Testis (tissue), 3 donors: ENCODE results near the gene CRHR1. TPM values are rescaled to one million over a fixed set of nuclear protein-coding genes. Genes with fewer than 3 reads are reported as not detected.

Source experiments
- DNase-seq: peaks from one replicate; pipeline ENCODE4 v3.0.0-alpha.2; 2019
- H3K27ac ChIP-seq, 2 donors: fragments of 200-600 bp; sonication (generic); one replicate each; pipeline ENCODE4 v1.5.1; 2019
- H3K27me3 ChIP-seq: fragments of 200-600 bp; sonication (generic); one replicate; pipeline ENCODE4 v1.5.1; 2019
- H3K36me3 ChIP-seq: fragments of 200-600 bp; sonication (generic); one replicate; pipeline ENCODE4 v1.5.1; 2017; ENCODE audit warnings: low read depth; ENCODE audit errors: missing control alignments
- H3K4me1 ChIP-seq: fragments of 200-600 bp; sonication (generic); one replicate; pipeline ENCODE4 v1.5.1; 2019
- H3K4me3 ChIP-seq, 2 donors: fragments of 200-600 bp; sonication (generic); one replicate each; pipeline ENCODE4 v1.5.1; 2017 to 2019
- H3K9me3 ChIP-seq: fragments of 200-600 bp; sonication (generic); one replicate; pipeline ENCODE4 v1.5.1; 2017
- CTCF ChIP-seq, 3 experiments: fragments of 450-650 bp in 2 of 3; fragments of 200-600 bp in 1 of 3; sonication (generic) in 1 of 3; IDR thresholded peaks; one replicate each; pipeline ENCODE4 v1.5.1; 2016 to 2019; ENCODE audit warnings: antibody characterized with exemption in 3 of 3, mild to moderate bottlenecking in 2 of 3, moderate library complexity in 1 of 3
- POLR2A ChIP-seq: fragments of 450-650 bp; IDR thresholded peaks from one replicate; pipeline ENCODE4 v1.6.1; 2017; ENCODE audit warnings: antibody characterized with exemption, mild to moderate bottlenecking, moderate library complexity
- whole genome bisulfite sequencing, 2 donors: methylation state at CpG; one replicate each; pipeline ENCODE4 v1.1.5; 2018; 5-methylcytosine and 5-hydroxymethylcytosine counted together
- intact Hi-C: fragments of 100-400 bp; cut with DNase I; formaldehyde crosslinking; loops from one replicate; pipeline ENCODE4 v1.15.1; 2023; ENCODE audit warnings: low total_unique reads
- polyA plus RNA-seq: library from polyadenylated mRNA; stranded (reverse); fragments of 350-450 nt; fragmentation: Illumina TruSeq; extraction: RNeasy Lipid Tissue Mini Kit (QIAGEN cat#74804); gene quantifications from one replicate; pipeline ENCODE4 v1.2.3, GENCODE V29; 2014; ENCODE audit warnings: low read depth, low replicate concordance; ENCODE audit not compliant: insufficient read depth
- total RNA-seq, 2 donors: library from RNA; depleted of rRNA; stranded (reverse); fragments of >200 nt; gene quantifications; one replicate each; pipeline ENCODE4 v1.2.3, GENCODE V29; 2016

Gene CRHR1
- total and polyA plus RNA-seq, 3 donors from 2014 or later: 0.55 to 1.9 (median 0.55) TPM

GRCh38 chr17:45790296-45790922, 6.3 kb downstream of the CRHR1 start:
- no peaks in the 10 kb centered on the region for H3K9me3 ChIP-seq
- no peaks in the 10 kb centered on the region for H3K36me3 ChIP-seq
- H3K27me3 ChIP-seq: no peaks in the 10 kb centered on the region
- intact Hi-C loops: no loop called here
- DNase-seq: no peak
- no peak overlapping the region for H3K27ac ChIP-seq
- H3K4me3 ChIP-seq: no peak overlapping the region
- TF ChIP-seq POLR2A: no peak
- TF ChIP-seq CTCF (IDR thresholded peaks at IDR 0.05): no peak
- WGBS, 2 donors: 55 to 57% methylated on average over 11 of the region's 11 CpGs
- peaks cover under 1% of the 10 kb centered on the region for H3K4me1 ChIP-seq

- intact Hi-C loops: no loop called here
- Histone ChIP-seq H3K27me3 (no peaks in the 10 kb centered on the region), H3K27ac (no peak overlapping the region)
These were observed 7.0 kb downstream of the CRHR1 start for GRCh38 chr17:45791041-45791582.

GRCh38 chr17:45791935-45792334, 7.8 kb downstream of the CRHR1 start:
- TF ChIP-seq POLR2A (no peak), CTCF (IDR thresholded peaks at IDR 0.05) (no peak)
- H3K4me3 ChIP-seq: no peak overlapping the region
- H3K36me3 ChIP-seq: no peaks in the 10 kb centered on the region
- no peaks in the 10 kb centered on the region for H3K27me3 ChIP-seq
- H3K9me3 ChIP-seq: no peaks in the 10 kb centered on the region
- DNase-seq: no peak
- H3K27ac ChIP-seq: no peak overlapping the region
- WGBS, 2 donors: 60 to 63% methylated on average over 4 to 9 of the region's 9 CpGs
- no peaks in the 10 kb centered on the region for H3K4me1 ChIP-seq
- intact Hi-C loops: no loop called here

More at GRCh38 chr17:45791041-45791582, 7.0 kb downstream of the CRHR1 start:
- H3K4me1 ChIP-seq: no peaks in the 10 kb centered on the region
- no peaks in the 10 kb centered on the region for H3K36me3 ChIP-seq
- 47 to 52% methylated on average over 8 of the region's 8 CpGs for WGBS, 2 donors
- TF ChIP-seq POLR2A (no peak), CTCF (IDR thresholded peaks at IDR 0.05) (no peak)
- DNase-seq: no peak
- H3K9me3 ChIP-seq: no peaks in the 10 kb centered on the region
- H3K4me3 ChIP-seq: no peak overlapping the region

GRCh38 chr17:45792437-45792836, 8.3 kb downstream of the CRHR1 start:
- no peaks in the 10 kb centered on the region for H3K9me3 ChIP-seq
- no peaks in the 10 kb centered on the region for H3K27me3 ChIP-seq
- DNase-seq: no peak
- no peaks in the 10 kb centered on the region for H3K4me1 ChIP-seq
- TF ChIP-seq POLR2A (no peak), CTCF (IDR thresholded peaks at IDR 0.05) (no peak)
- no peaks in the 10 kb centered on the region for H3K36me3 ChIP-seq
- no peak overlapping the region for H3K27ac ChIP-seq
- 59 to 73% methylated on average over 3 of the region's 3 CpGs for WGBS, 2 donors
- no peak overlapping the region for H3K4me3 ChIP-seq
- intact Hi-C loops: no loop called here
